Umbilical cord (tissue), 2 donors: ENCODE measurements around the gene EXOC3L1. TPM values are rescaled to one million over a fixed set of nuclear protein-coding genes. Genes with fewer than 3 reads are reported as not detected.

Experiments used
- DNase-seq: peaks from one replicate; pipeline ENCODE4 v3.0.0-alpha.2; 2015; ENCODE audit warnings: low spot score
- total RNA-seq: library from RNA; depleted of rRNA; stranded (reverse); fragments of >200 nt; gene quantifications from one replicate; pipeline ENCODE4 v1.2.3, GENCODE V29; 2014; ENCODE audit warnings: low replicate concordance; ENCODE audit not compliant: insufficient read depth

Gene EXOC3L1
- total RNA-seq, 1 donor from 2014 or later, result 0.24 TPM

GRCh38 chr16:67183627-67184452 is 6.1 kb downstream of the EXOC3L1 start, which contains the start of gene MATCAP1:
TSS of gene MATCAP1 (minus strand) at chr16:67183963. CDS start at chr16:67180610, 3,353 bp downstream.
- DNase-seq, result peak; percentile 99

GRCh38 chr16:67183284-67183626 is 6.7 kb downstream of the EXOC3L1 start:
- no peak for DNase-seq

- no peak for DNase-seq
Measured at GRCh38 chr16:67182288-67182687, 7.6 kb downstream of the EXOC3L1 start.

- DNase-seq, result no peak
Measured at GRCh38 chr16:67181346-67181745, 8.6 kb downstream of the EXOC3L1 start.

GRCh38 chr16:67180166-67180565 is 9.8 kb downstream of the EXOC3L1 start:
- no peak for DNase-seq

GRCh38 chr16:67179421-67180080 is 10.4 kb downstream of the EXOC3L1 start:
- no peak for DNase-seq

- DNase-seq, result peak; percentile 72
Measured at GRCh38 chr16:67177743-67178699, 11.9 kb downstream of the EXOC3L1 start.

GRCh38 chr16:67176662-67177061 is 13.3 kb downstream of the EXOC3L1 start:
- DNase-seq, result no peak

GRCh38 chr16:67174706-67175231 is 15.2 kb downstream of the EXOC3L1 start:
- no peak for DNase-seq

GRCh38 chr16:67173808-67174705 is 15.9 kb downstream of the EXOC3L1 start:
- DNase-seq, result peak; percentile 81

- DNase-seq, result no peak
Measured at GRCh38 chr16:67173323-67173722, 16.6 kb downstream of the EXOC3L1 start.

- peak; percentile 42 for DNase-seq
Measured at GRCh38 chr16:67170949-67171649, 18.8 kb downstream of the EXOC3L1 start.

GRCh38 chr16:67170168-67170948 is 19.6 kb downstream of the EXOC3L1 start, which contains the start of gene NOL3:
TSS of gene NOL3 (plus strand) at chr16:67170538.
- peak; percentile 93 for DNase-seq

- peak; percentile 54 for DNase-seq
Measured at GRCh38 chr16:67169642-67170167, 20.2 kb downstream of the EXOC3L1 start.

GRCh38 chr16:67169011-67169451 is 20.9 kb downstream of the EXOC3L1 start:
- DNase-seq, result no peak

GRCh38 chr16:67167588-67167987 is 22.3 kb downstream of the EXOC3L1 start:
- DNase-seq, result no peak

GRCh38 chr16:67166598-67167168 is 23.3 kb downstream of the EXOC3L1 start:
- no peak for DNase-seq

- no peak for DNase-seq
Measured at GRCh38 chr16:67166110-67166547, 23.8 kb downstream of the EXOC3L1 start.
